IMR-90 (cell line): ENCODE measurements around the gene SMTN.

ENCODE experiments used
- BHLHE40 ChIP-seq: fragments of 150-350 bp; IDR thresholded peaks from 2 replicates; pipeline ENCODE4 v1.6.1; 2016; ENCODE audit warnings: mild to moderate bottlenecking, low read depth, low read length
- CEBPB ChIP-seq: IDR thresholded peaks from 2 replicates; pipeline ENCODE4 v1.6.1; 2012; ENCODE audit warnings: low read depth, low read length, improper control_type of control experiment
- MAZ ChIP-seq: IDR thresholded peaks from 2 replicates; pipeline ENCODE4 v1.6.1; 2012; ENCODE audit warnings: low read depth, mild to moderate bottlenecking, low read length, improper control_type of control experiment, moderate library complexity, borderline replicate concordance
- POLR2A ChIP-seq: IDR thresholded peaks from 2 replicates; pipeline ENCODE4 v1.6.1; 2012; ENCODE audit warnings: mild to moderate bottlenecking, low read depth, low read length
- RFX5 ChIP-seq: IDR thresholded peaks from 2 replicates; pipeline ENCODE4 v1.8.0; 2012; ENCODE audit warnings: low read depth, mild to moderate bottlenecking, low read length, moderate library complexity
- TF ChIP-seq, protein P1 (sequence below): conservative IDR thresholded peaks from 2 replicates; pipeline ENCODE4 v1.5.1; 2012; ENCODE audit warnings: mild to moderate bottlenecking, low read depth, low read length, improper control_type of control experiment

DNA sequence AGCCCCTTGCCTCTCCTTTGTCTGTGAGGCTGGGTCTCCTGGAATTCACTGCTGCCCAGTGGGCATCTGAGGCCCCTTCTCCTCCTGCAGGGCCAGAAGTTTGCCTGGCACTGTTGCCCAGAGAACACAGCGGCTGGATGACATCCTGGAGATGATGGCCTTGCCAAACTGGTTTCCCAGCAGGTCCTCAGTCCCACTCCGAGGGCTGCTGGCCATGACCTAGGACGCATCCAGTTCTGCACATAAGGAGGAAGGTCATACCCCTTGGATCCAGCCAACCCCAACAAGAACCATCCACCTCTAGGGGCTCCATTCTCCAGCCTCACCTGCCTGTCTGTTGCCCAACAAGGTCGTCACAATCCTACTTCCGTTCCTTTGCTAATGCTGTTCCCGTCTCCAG lies 3.4 kb upstream of the SMTN start:
- TF ChIP-seq, protein P1, sequence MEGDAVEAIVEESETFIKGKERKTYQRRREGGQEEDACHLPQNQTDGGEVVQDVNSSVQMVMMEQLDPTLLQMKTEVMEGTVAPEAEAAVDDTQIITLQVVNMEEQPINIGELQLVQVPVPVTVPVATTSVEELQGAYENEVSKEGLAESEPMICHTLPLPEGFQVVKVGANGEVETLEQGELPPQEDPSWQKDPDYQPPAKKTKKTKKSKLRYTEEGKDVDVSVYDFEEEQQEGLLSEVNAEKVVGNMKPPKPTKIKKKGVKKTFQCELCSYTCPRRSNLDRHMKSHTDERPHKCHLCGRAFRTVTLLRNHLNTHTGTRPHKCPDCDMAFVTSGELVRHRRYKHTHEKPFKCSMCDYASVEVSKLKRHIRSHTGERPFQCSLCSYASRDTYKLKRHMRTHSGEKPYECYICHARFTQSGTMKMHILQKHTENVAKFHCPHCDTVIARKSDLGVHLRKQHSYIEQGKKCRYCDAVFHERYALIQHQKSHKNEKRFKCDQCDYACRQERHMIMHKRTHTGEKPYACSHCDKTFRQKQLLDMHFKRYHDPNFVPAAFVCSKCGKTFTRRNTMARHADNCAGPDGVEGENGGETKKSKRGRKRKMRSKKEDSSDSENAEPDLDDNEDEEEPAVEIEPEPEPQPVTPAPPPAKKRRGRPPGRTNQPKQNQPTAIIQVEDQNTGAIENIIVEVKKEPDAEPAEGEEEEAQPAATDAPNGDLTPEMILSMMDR: no peak
- TF ChIP-seq RFX5: no peak
- no peak for TF ChIP-seq MAZ
- TF ChIP-seq POLR2A: no peak
- TF ChIP-seq CEBPB: no peak
- no peak for TF ChIP-seq BHLHE40
